Sigmoid colon (tissue), 7 donors: ENCODE data around the gene GPR150. TPM values are rescaled to one million over a fixed set of nuclear protein-coding genes. Genes with fewer than 3 reads are reported as not detected.

ENCODE experiments used
- DNase-seq: peaks from one replicate; pipeline ENCODE4 v3.0.0-alpha.2; 2019
- H3K27ac ChIP-seq, 4 donors: fragments of 200-600 bp; sonication (generic); one replicate each; pipeline ENCODE4 v1.5.1; 2016 to 2019; ENCODE audit warnings: mild to moderate bottlenecking in 1 of 4
- H3K27me3 ChIP-seq, 3 donors: fragments of 200-600 bp; sonication (generic); one replicate each; pipeline ENCODE4 v1.5.1; 2019; ENCODE audit warnings: mild to moderate bottlenecking in 1 of 3
- H3K36me3 ChIP-seq, 4 donors: fragments of 200-600 bp; sonication (generic); one replicate each; pipeline ENCODE4 v1.5.1; 2016 to 2019
- H3K4me1 ChIP-seq, 4 donors: fragments of 200-600 bp; sonication (generic); one replicate each; pipeline ENCODE4 v1.5.1; 2017 to 2019
- H3K4me3 ChIP-seq, 4 donors: fragments of 200-600 bp; sonication (generic); one replicate each; pipeline ENCODE4 v1.5.1; 2017 to 2019; ENCODE audit warnings: mild to moderate bottlenecking in 2 of 4, moderate library complexity in 1 of 4
- H3K9me3 ChIP-seq, 4 donors: fragments of 200-600 bp in 3 of 4; sonication (generic) in 3 of 4; one replicate each; pipeline versions ENCODE4 v1.5.1 to v1.6.1; 2013 to 2019
- EP300 ChIP-seq, 4 donors: sonication (generic); formaldehyde crosslinking; IDR thresholded peaks; one replicate each; pipeline ENCODE4 v1.6.1; 2017; ENCODE audit warnings: antibody characterized with exemption in 4 of 4
- POLR2A ChIP-seq, 2 donors: fragments of 450-650 bp; IDR thresholded peaks; one replicate each; pipeline ENCODE4 v1.6.1; 2016; ENCODE audit warnings: antibody characterized with exemption in 2 of 2, mild to moderate bottlenecking in 2 of 2, moderate library complexity in 2 of 2
- POLR2AphosphoS5 ChIP-seq, 4 donors: sonication (generic); formaldehyde crosslinking; IDR thresholded peaks; one replicate each; pipeline ENCODE4 v1.6.1; 2017; ENCODE audit warnings: antibody characterized with exemption in 4 of 4
- WGBS, 2 donors: extraction: QIAGEN DNeasy Blood & Tissue Kit; methylation state at CpG; one replicate each; pipeline ENCODE4 v1.1.7; 2013; 5-methylcytosine and 5-hydroxymethylcytosine counted together
- intact Hi-C: fragments of 100-400 bp; cut with DNase I; formaldehyde crosslinking; loops from one replicate; pipeline ENCODE4 v1.15.1; 2023
- polyA plus RNA-seq, 3 donors: library from polyadenylated mRNA; stranded (reverse); fragments of 200-250 nt; gene quantifications; one replicate each; pipeline ENCODE4 v1.2.3, GENCODE V29; 2013
- total RNA-seq, 4 donors: library from RNA; depleted of rRNA; stranded (reverse); fragments of >200 nt; gene quantifications; one replicate each; pipeline ENCODE4 v1.1.0, GENCODE V29; 2016
- TF ChIP-seq, protein P1 (sequence below), 4 experiments: fragments of 450-650 bp in 3 of 4; fragments of 200-600 bp in 1 of 4; IDR thresholded peaks; one replicate each; pipeline ENCODE4 v1.5.1; 2016 to 2019; ENCODE audit warnings: antibody characterized with exemption in 4 of 4, mild to moderate bottlenecking in 3 of 4, moderate library complexity in 2 of 4
- donor health status: healthy with polysubstance abuse.
- donor health status: Bipolar disorder and iron deficiency.
- donor health status: healthy.

GPR150 gene
- total and polyA plus RNA-seq, 7 donors = 0.14 to 0.60 (median 0.36) TPM; not detected in 3

DNA sequence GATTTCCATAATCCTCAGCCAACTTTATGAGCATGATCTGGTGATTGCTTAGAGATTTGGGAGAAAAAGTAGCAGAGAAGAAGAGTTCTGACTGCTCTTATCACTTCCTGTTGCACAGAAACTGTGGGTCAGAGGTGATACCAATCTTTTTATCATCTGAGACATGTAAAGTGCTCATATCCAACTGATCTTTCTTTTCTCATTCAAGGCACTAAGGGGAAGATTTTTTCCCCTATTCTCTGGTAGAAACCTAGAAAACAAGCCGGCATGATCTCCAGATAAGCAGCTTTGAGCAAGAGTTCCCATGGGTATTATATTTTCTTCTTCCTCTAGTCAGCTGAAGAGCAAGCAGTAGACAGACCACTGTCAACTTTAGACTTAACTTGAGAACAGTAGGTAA, 29.0 kb upstream of the GPR150 start:
- no peaks in the 10 kb centered on the region for H3K9me3 ChIP-seq
- 74 to 91% methylated on average over 1 of the region's 1 CpG for WGBS, 2 donors
- no peaks in the 10 kb centered on the region for H3K27me3 ChIP-seq
- intact Hi-C loops = no loop called here
- H3K36me3 ChIP-seq = peaks cover 0 to 8% (median 0%) of the 10 kb centered on the region in 4 donors
- no peak for DNase-seq
- H3K4me1 ChIP-seq = peaks cover 0 to 2% (median 0%) of the 10 kb centered on the region in 4 donors
- no peak for TF ChIP-seq EP300 (IDR thresholded peaks at IDR 0.05)
- TF ChIP-seq, protein P1, sequence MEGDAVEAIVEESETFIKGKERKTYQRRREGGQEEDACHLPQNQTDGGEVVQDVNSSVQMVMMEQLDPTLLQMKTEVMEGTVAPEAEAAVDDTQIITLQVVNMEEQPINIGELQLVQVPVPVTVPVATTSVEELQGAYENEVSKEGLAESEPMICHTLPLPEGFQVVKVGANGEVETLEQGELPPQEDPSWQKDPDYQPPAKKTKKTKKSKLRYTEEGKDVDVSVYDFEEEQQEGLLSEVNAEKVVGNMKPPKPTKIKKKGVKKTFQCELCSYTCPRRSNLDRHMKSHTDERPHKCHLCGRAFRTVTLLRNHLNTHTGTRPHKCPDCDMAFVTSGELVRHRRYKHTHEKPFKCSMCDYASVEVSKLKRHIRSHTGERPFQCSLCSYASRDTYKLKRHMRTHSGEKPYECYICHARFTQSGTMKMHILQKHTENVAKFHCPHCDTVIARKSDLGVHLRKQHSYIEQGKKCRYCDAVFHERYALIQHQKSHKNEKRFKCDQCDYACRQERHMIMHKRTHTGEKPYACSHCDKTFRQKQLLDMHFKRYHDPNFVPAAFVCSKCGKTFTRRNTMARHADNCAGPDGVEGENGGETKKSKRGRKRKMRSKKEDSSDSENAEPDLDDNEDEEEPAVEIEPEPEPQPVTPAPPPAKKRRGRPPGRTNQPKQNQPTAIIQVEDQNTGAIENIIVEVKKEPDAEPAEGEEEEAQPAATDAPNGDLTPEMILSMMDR (IDR thresholded peaks at IDR 0.05) = no peak
- no peak for TF ChIP-seq POLR2AphosphoS5 (IDR thresholded peaks at IDR 0.05)
- TF ChIP-seq POLR2A (IDR thresholded peaks at IDR 0.05) = no peak
- H3K27ac ChIP-seq = no peak overlapping the region
- no peak overlapping the region for H3K4me3 ChIP-seq

DNA sequence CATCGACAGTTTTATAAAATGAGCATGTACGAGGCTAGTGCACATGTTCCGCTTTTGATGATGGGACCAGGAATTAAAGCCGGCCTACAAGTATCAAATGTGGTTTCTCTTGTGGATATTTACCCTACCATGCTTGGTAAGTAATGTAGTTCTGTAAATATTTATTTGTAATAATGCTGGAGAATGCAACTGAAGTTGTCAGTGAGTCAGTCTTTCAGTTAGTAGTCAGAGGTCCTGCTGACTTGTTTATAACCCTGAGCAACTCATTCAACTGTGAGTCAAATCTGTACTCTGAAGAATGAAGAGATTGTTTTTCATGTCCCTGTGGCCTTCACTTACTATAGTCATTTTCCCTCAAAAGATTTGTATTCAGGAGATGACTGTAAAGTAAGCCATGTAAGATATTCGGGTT, 28.4 kb upstream of the GPR150 start:
- H3K4me3 ChIP-seq = no peak overlapping the region
- H3K9me3 ChIP-seq = no peaks in the 10 kb centered on the region
- 84 to 88% methylated on average over 5 of the region's 5 CpGs for WGBS, 2 donors
- intact Hi-C loops = no loop called here
- no peak for DNase-seq
- H3K27ac ChIP-seq = no peak overlapping the region
- peaks cover 0 to 8% (median 0%) of the 10 kb centered on the region in 4 donors for H3K36me3 ChIP-seq
- TF ChIP-seq POLR2A (IDR thresholded peaks at IDR 0.05) (no peak), EP300 (IDR thresholded peaks at IDR 0.05) (no peak)
- no peaks in the 10 kb centered on the region for H3K27me3 ChIP-seq
- peaks cover 0 to 6% (median 0%) of the 10 kb centered on the region in 4 donors for H3K4me1 ChIP-seq

DNA sequence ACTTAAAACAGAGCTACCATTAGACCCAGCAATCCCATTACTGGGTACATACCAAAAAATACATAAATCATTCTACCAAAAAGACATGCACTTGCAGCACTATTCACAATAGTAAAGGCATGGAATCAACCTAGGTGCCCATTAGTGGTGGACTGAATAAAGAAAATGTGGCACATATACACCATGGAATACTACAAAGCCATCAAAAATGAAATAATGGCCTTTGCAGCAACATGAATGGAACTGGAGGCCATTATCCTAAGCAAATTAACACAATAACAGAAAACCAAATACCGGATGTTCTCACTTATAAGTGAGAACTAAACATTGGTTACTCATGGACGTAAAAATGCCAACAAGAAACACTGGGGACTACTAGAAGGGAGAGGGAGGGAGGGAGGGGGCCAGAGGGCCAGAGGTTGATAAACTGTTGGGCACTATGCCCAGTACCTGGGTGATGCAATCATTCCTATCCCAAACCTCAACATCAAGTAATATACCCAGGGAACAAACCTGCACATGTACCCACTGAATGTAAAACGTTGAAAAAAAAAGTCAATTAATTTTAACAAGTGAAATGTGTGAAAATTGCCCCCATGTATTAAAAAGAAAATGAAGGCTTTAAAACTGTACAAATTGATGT, 24.5 kb upstream of the GPR150 start:
- WGBS, 2 donors = 92 to 97% methylated on average over 3 of the region's 3 CpGs

DNA sequence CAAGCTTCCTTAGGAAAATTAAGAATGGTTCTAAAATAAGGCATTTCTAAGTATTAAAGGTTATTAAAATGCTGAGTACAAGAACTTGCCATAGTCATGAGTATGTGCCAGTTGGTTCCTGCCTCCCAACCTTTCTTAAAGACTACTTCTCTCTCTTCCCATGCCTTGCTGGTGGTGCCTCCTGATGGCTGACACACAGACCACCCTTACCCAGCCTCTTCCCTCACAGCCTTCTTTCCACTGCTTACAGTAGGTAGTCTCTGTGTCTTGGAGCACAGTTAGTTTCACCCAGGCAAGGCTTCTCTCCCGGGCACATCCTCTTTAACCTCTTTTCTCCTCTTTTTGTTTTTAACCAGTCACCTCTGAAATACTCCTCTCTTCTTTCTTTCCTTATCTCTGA, 20.6 kb upstream of the GPR150 start:
- 87 to 95% methylated on average over 1 of the region's 1 CpG for WGBS, 2 donors
- intact Hi-C loops = no loop called here
- Histone ChIP-seq H3K27ac (no peak overlapping the region), H3K36me3 (peaks cover 0 to 28% (median 0%) of the 10 kb centered on the region in 4 donors), H3K27me3 (no peaks in the 10 kb centered on the region), H3K4me1 (peaks cover 0 to 6% (median 2%) of the 10 kb centered on the region in 4 donors), H3K9me3 (no peaks in the 10 kb centered on the region), H3K4me3 (no peak overlapping the region)
- no peak for DNase-seq
- TF ChIP-seq EP300 (IDR thresholded peaks at IDR 0.05) (no peak), POLR2A (IDR thresholded peaks at IDR 0.05) (no peak), POLR2AphosphoS5 (IDR thresholded peaks at IDR 0.05) (no peak)
- TF ChIP-seq, protein P1 (IDR thresholded peaks at IDR 0.05) = no peak

More for the DNA sequence above, 24.5 kb upstream of the GPR150 start:
- no peak overlapping the region for H3K4me3 ChIP-seq
- H3K9me3 ChIP-seq = no peaks in the 10 kb centered on the region
- H3K4me1 ChIP-seq = peaks cover 0 to 6% (median under 1%) of the 10 kb centered on the region in 4 donors
- no peak for DNase-seq
- no peak for TF ChIP-seq POLR2A (IDR thresholded peaks at IDR 0.05)
- TF ChIP-seq, protein P1 (IDR thresholded peaks at IDR 0.05) = no peak
- no peak for TF ChIP-seq EP300 (IDR thresholded peaks at IDR 0.05)
- TF ChIP-seq POLR2AphosphoS5 (IDR thresholded peaks at IDR 0.05) = no peak
- peaks cover 0 to 8% (median 0%) of the 10 kb centered on the region in 4 donors for H3K36me3 ChIP-seq
- H3K27me3 ChIP-seq = no peaks in the 10 kb centered on the region
- no peak overlapping the region for H3K27ac ChIP-seq
- intact Hi-C loops = no loop called here

DNA sequence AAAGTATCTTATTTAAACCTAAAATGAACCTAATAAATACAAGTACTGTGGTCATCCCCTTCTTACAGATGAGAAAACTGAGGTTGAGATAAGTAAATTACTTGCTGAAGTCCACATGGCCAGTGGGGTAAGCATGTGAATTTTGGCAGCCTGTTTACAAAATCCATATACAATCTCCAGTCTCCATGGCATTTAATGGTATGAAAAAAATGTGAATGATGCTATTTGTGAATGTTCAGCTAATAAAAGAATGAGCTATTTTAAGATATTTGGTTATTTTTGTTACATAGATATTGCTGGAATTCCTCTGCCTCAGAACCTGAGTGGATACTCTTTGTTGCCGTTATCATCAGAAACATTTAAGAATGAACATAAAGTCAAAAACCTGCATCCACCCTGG, 19.3 kb upstream of the GPR150 start:
- peaks cover 0 to 30% (median 0%) of the 10 kb centered on the region in 4 donors for H3K36me3 ChIP-seq
- no peak for DNase-seq
- WGBS, 2 donors = 89 to 97% methylated on average over 1 of the region's 1 CpG
- peaks cover 0 to 6% (median 2%) of the 10 kb centered on the region in 4 donors for H3K4me1 ChIP-seq
- H3K9me3 ChIP-seq = no peaks in the 10 kb centered on the region
- H3K4me3 ChIP-seq = no peak overlapping the region
- H3K27ac ChIP-seq = no peak overlapping the region
- TF ChIP-seq POLR2A (IDR thresholded peaks at IDR 0.05) (no peak), POLR2AphosphoS5 (IDR thresholded peaks at IDR 0.05) (no peak)
- no peaks in the 10 kb centered on the region for H3K27me3 ChIP-seq
- intact Hi-C loops = no loop called here
